Prostate gland (tissue), 2 donors: ENCODE results near the gene KAZN. TPM values are rescaled to one million over a fixed set of nuclear protein-coding genes. Genes with fewer than 3 reads are reported as not detected.

Source experiments
- DNase-seq: peaks from one replicate; pipeline ENCODE4 v3.0.0-alpha.2; 2019; ENCODE audit warnings: low spot score
- H3K27ac ChIP-seq, 2 donors: fragments of 200-600 bp; sonication (generic); 2 replicates each; pipeline ENCODE4 v1.5.1; 2017 to 2019
- H3K27me3 ChIP-seq: fragments of 200-600 bp; sonication (generic); replicated peaks from 2 replicates; pipeline ENCODE4 v1.5.1; 2019; ENCODE audit not compliant: insufficient read depth
- H3K36me3 ChIP-seq, 2 donors: fragments of 200-600 bp; sonication (generic); 1 replicate in 1 of 2; 2 replicates in 1 of 2; pipeline versions ENCODE4 v1.5.1 to v1.8.1; 2017 to 2019
- H3K4me1 ChIP-seq: fragments of 200-600 bp; sonication (generic); replicated peaks from 2 replicates; pipeline ENCODE4 v1.5.1; 2019
- H3K4me3 ChIP-seq, 2 donors: fragments of 200-600 bp; sonication (generic); 2 replicates each; pipeline ENCODE4 v1.5.1; 2017 to 2019
- H3K9me3 ChIP-seq: fragments of 200-600 bp; sonication (generic); 2 replicates; pipeline ENCODE4 v1.5.1; 2017
- POLR2A ChIP-seq: fragments of 450-650 bp; IDR thresholded peaks from one replicate; pipeline ENCODE4 v1.6.1; 2016; ENCODE audit warnings: antibody characterized with exemption, mild to moderate bottlenecking
- POLR2AphosphoS5 ChIP-seq: sonication (generic); formaldehyde crosslinking; IDR thresholded peaks from one replicate; pipeline ENCODE4 v1.6.1; 2017; ENCODE audit warnings: antibody characterized with exemption
- WGBS: methylation state at CpG from one replicate; pipeline ENCODE4 v1.1.5; 2018; 5-methylcytosine and 5-hydroxymethylcytosine counted together
- intact Hi-C: fragments of 100-400 bp; cut with DNase I; formaldehyde crosslinking; loops from one replicate; pipeline ENCODE4 v1.14.2; 2022
- total RNA-seq, 2 donors: library from RNA; depleted of rRNA; stranded (reverse); fragments of >200 nt; gene quantifications; one replicate each; pipeline ENCODE4 v1.1.0, GENCODE V29; 2016
- TF ChIP-seq, protein P1 (sequence below), 4 experiments: fragments of 200-600 bp in 2 of 4; fragments of 450-650 bp in 2 of 4; sonication (generic) in 2 of 4; IDR thresholded peaks; 1 replicate in 3 of 4; 2 replicates in 1 of 4; pipeline ENCODE4 v1.5.1; 2016 to 2019; ENCODE audit warnings: antibody characterized with exemption in 4 of 4, mild to moderate bottlenecking in 2 of 4, moderate library complexity in 2 of 4

KAZN gene
- total RNA-seq, 2 donors from 2014 or later: 8.3 to 12.7 TPM

GRCh38 chr1:14553711-14554110 lies 44.8 kb upstream of the KAZN start:
- TF ChIP-seq, protein P1, sequence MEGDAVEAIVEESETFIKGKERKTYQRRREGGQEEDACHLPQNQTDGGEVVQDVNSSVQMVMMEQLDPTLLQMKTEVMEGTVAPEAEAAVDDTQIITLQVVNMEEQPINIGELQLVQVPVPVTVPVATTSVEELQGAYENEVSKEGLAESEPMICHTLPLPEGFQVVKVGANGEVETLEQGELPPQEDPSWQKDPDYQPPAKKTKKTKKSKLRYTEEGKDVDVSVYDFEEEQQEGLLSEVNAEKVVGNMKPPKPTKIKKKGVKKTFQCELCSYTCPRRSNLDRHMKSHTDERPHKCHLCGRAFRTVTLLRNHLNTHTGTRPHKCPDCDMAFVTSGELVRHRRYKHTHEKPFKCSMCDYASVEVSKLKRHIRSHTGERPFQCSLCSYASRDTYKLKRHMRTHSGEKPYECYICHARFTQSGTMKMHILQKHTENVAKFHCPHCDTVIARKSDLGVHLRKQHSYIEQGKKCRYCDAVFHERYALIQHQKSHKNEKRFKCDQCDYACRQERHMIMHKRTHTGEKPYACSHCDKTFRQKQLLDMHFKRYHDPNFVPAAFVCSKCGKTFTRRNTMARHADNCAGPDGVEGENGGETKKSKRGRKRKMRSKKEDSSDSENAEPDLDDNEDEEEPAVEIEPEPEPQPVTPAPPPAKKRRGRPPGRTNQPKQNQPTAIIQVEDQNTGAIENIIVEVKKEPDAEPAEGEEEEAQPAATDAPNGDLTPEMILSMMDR (IDR thresholded peaks at IDR 0.05): no peak
- TF ChIP-seq POLR2AphosphoS5 (no peak), POLR2A (no peak)
- no peaks in the 10 kb centered on the region for H3K4me1 ChIP-seq

DNA sequence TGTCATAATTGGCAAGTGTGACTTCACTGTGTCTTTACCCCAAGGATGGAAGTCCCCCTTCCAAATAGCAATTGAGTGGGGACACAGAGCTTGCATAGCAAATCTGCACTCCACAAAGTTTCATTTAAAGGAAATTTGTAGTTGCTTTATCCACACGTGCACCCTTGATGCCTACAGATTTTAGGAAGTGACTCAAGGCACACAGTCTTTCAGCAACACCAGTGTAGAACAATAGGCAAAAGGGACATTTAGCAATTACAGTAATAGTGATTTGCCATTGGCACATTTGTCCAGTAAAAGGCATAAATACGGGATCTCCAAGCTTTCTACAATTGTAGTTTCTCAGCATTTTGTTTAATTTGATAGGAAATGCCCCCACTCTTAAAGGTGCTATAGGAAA lies 43.4 kb upstream of the KAZN start:
- Histone ChIP-seq H3K36me3 (no peaks in the 10 kb centered on the region), H3K4me1 (no peaks in the 10 kb centered on the region), H3K27ac (no peak overlapping the region), H3K9me3 (no peaks in the 10 kb centered on the region), H3K4me3 (no peak overlapping the region), H3K27me3 (no peaks in the 10 kb centered on the region)
- intact Hi-C loops: no loop called here
- no peak for TF ChIP-seq POLR2A
- TF ChIP-seq POLR2AphosphoS5: no peak
- TF ChIP-seq, protein P1 (IDR thresholded peaks at IDR 0.05): no peak
- no peak for DNase-seq
- 62% methylated on average over 2 of the region's 2 CpGs for WGBS

More at GRCh38 chr1:14553711-14554110, 44.8 kb upstream of the KAZN start:
- 81% methylated on average over 5 of the region's 7 CpGs for WGBS
- H3K4me3 ChIP-seq: no peak overlapping the region
- no peaks in the 10 kb centered on the region for H3K9me3 ChIP-seq
- no peaks in the 10 kb centered on the region for H3K27me3 ChIP-seq
- no peak overlapping the region for H3K27ac ChIP-seq
- DNase-seq: no peak
- no peaks in the 10 kb centered on the region for H3K36me3 ChIP-seq
- intact Hi-C loops: no loop called here

- Histone ChIP-seq H3K4me3 (no peak overlapping the region), H3K9me3 (no peaks in the 10 kb centered on the region), H3K27ac (no peak overlapping the region), H3K36me3 (no peaks in the 10 kb centered on the region), H3K4me1 (no peaks in the 10 kb centered on the region), H3K27me3 (no peaks in the 10 kb centered on the region)
- no peak for DNase-seq
- WGBS: 95% methylated on average over 8 of the region's 8 CpGs
- TF ChIP-seq, protein P1 (IDR thresholded peaks at IDR 0.05): no peak
- no peak for TF ChIP-seq POLR2AphosphoS5
- no peak for TF ChIP-seq POLR2A
- intact Hi-C loops: no loop called here
Observed at GRCh38 chr1:14561014-14561693, 37.3 kb upstream of the KAZN start.

DNA sequence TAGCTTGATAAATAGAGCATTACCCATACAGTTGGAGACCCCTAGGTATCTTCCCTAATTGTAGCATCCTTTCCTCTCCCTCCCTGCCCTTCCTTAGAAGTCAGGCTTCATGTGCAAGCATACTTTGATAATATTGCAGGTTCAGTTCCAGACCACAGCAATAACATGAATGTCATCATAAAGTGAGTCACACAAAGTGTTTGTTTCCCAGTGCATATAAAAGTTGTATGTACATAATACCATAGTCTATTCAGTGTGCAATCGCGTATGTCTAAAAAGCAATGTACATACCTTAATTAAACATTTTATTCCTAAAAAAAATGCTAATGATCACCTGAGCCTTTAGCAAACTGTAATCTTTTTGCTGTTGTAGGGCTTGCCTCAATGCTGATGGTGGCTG lies 33.4 kb upstream of the KAZN start:
- H3K4me3 ChIP-seq: no peak overlapping the region

More for the DNA sequence above, 33.4 kb upstream of the KAZN start:
- 33% methylated on average over 2 of the region's 2 CpGs for WGBS
- Histone ChIP-seq H3K27ac (no peak overlapping the region), H3K9me3 (no peaks in the 10 kb centered on the region), H3K27me3 (no peaks in the 10 kb centered on the region), H3K4me1 (no peaks in the 10 kb centered on the region), H3K36me3 (no peaks in the 10 kb centered on the region)
- DNase-seq: no peak
- TF ChIP-seq, protein P1 (IDR thresholded peaks at IDR 0.05): no peak
- TF ChIP-seq POLR2AphosphoS5 (no peak), POLR2A (no peak)
- intact Hi-C loops: no loop called here
